ENCODE measurements around the gene ZNF770. TPM values are rescaled to one million over a fixed set of nuclear protein-coding genes. Genes with fewer than 3 reads are reported as not detected.
"Not testable (repeated sequence)": the region's sequence is repeated elsewhere in the genome, so short reads cannot be mapped to it uniquely, and the experiment has no call there.

The ZNF770 gene
- total and polyA plus RNA-seq, 2 donors (not counting 1 experiment from before 2014, with no cell fraction given) = 10.1 to 49.3 TPM

DNA sequence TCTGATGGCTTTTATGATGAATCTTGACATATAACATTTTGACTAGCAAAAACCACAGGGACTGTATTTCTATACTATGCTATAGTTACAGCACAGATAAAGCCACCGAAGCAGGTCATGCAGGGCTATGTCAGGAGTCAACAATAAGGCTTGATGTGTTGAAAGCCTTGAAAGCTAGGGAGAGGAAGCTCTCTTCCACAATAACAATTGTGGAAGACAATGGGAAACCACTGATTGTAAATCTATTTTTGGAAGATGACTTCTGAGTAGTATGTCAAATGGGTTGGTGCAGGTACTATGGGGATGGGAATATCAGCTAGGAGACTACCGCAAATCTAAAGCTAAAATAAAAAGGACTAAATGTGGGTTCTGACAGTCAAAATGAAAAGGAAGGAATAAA is 14.6 kb downstream of the ZNF770 start:
- H3K36me3 ChIP-seq (replicated peaks in 1 of 2; ENCODE audit: control extremely low read depth in 1 of 2, control insufficient read depth in 1 of 2, extremely low read depth in 1 of 2, insufficient read depth in 2 of 2, low read length in 1 of 2) = no peaks in the 10 kb centered on the region
- 100% methylated on average over 1 of the region's 2 CpGs for WGBS (ENCODE audit: insufficient coverage)
- H3K79me2 ChIP-seq (ENCODE audit: control insufficient read depth, insufficient read depth, low read length) = peaks cover 20% of the 10 kb centered on the region
- peaks cover 8 to 12% of the 10 kb centered on the region in 2 donors for H3K4me1 ChIP-seq (ENCODE audit: control insufficient read depth in 2 of 2, insufficient read depth in 2 of 2, low read length in 2 of 2)
- no peak overlapping the region for H2AFZ ChIP-seq (ENCODE audit: insufficient read depth, low read depth, low read length, poor library complexity, severe bottlenecking)
- TF ChIP-seq CTCF (IDR thresholded peaks at IDR 0.05) (no peak), EZH2 (IDR thresholded peaks at IDR 0.05; ENCODE audit: borderline replicate concordance, insufficient read depth, low read depth, low read length, poor library complexity, severe bottlenecking) (no peak)
- Mint-ChIP-seq H3K4me1 (peaks cover 15% of the 10 kb centered on the region), H3K27ac (peak overlapping the region; percentile 22), H3K27me3 (no peaks in the 10 kb centered on the region), H3K9me3 (ENCODE audit: insufficient read depth) (no peaks in the 10 kb centered on the region), H3K4me3 (no peak overlapping the region)
- H3K4me3 ChIP-seq (ENCODE audit: control extremely low read depth in 1 of 5, extremely low read depth in 1 of 5, insufficient read depth in 1 of 5, low read depth in 2 of 5, low read length in 4 of 5) = no peak overlapping the region
- no peak overlapping the region for H3K27ac ChIP-seq (ENCODE audit: low read length in 2 of 2)
- no peaks in the 10 kb centered on the region for H3K9me3 ChIP-seq (ENCODE audit: control extremely low read depth in 1 of 3, control insufficient read depth in 2 of 3, insufficient read depth in 1 of 3, low read length in 2 of 3)
- peaks cover 4% of the 10 kb centered on the region for H4K20me1 ChIP-seq (ENCODE audit: control insufficient read depth, insufficient read depth, low read length, poor library complexity, severe bottlenecking)
- ATAC-seq (ENCODE audit: low read depth) (no peak), DNase-seq (no peak)
- H3K9ac ChIP-seq (ENCODE audit: low read length) = no peak overlapping the region
- CTCF ChIA-PET = interaction anchor here (1.2 to 1.8 kb wide), 2 partner anchors 15 to 53 kb away, joined by 3 to 6 read pairs; partner anchors contain the start of gene ZNF770
- intact Hi-C loops (cut with micrococcal nuclease) = no loop called here
- H3K4me2 ChIP-seq (replicated peaks; ENCODE audit: low read depth, low read length, poor library complexity, severe bottlenecking) = no peak overlapping the region
- POLR2A ChIA-PET = no interaction called here
- H3K27me3 ChIP-seq (replicated peaks in 1 of 4; ENCODE audit: control extremely low read depth in 1 of 4, control insufficient read depth in 3 of 4, insufficient read depth in 4 of 4, low read length in 3 of 4) = no peaks in the 10 kb centered on the region

GRCh38 chr15:34970098-34970643 is 17.9 kb downstream of the ZNF770 start:
- Mint-ChIP-seq H3K4me1 (peaks cover 35% of the 10 kb centered on the region), H3K4me3 (peak overlapping the region; percentile 98), H3K27ac (peak overlapping the region; percentile 94)
- 67% methylated on average over 15 of the region's 21 CpGs for WGBS (ENCODE audit: insufficient coverage)
- ATAC-seq (ENCODE audit: low read depth); intact Hi-C loops (cut with micrococcal nuclease); H3K36me3 ChIP-seq (replicated peaks in 1 of 2; ENCODE audit: control extremely low read depth in 1 of 2, control insufficient read depth in 1 of 2, extremely low read depth in 1 of 2, insufficient read depth in 2 of 2, low read length in 1 of 2); H4K20me1 ChIP-seq (ENCODE audit: control insufficient read depth, insufficient read depth, low read length, poor library complexity, severe bottlenecking); H3K27me3 Mint-ChIP-seq; DNase-seq; H3K27me3 ChIP-seq (replicated peaks in 1 of 4; ENCODE audit: control extremely low read depth in 1 of 4, control insufficient read depth in 3 of 4, insufficient read depth in 4 of 4, low read length in 3 of 4); H3K9me3 ChIP-seq (ENCODE audit: control extremely low read depth in 1 of 3, control insufficient read depth in 2 of 3, insufficient read depth in 1 of 3, low read length in 2 of 3); H3K9me3 Mint-ChIP-seq (ENCODE audit: insufficient read depth): not testable (repeated sequence)
- H2AFZ ChIP-seq (ENCODE audit: insufficient read depth, low read depth, low read length, poor library complexity, severe bottlenecking) = peak overlapping the region; percentile 92
- peak overlapping the region; percentile 77 for H3K4me2 ChIP-seq (replicated peaks; ENCODE audit: low read depth, low read length, poor library complexity, severe bottlenecking)
- H3K4me3 ChIP-seq (ENCODE audit: control extremely low read depth in 1 of 5, extremely low read depth in 1 of 5, insufficient read depth in 1 of 5, low read depth in 2 of 5, low read length in 4 of 5) = peak overlapping the region in 4 of 5 experiments; percentile 70 to 93 (median 90)
- TF ChIP-seq CTCF (IDR thresholded peaks at IDR 0.05) = peak; percentile 24
- CTCF ChIA-PET = interaction anchor here (1.0 to 2.2 kb wide), 5 partner anchors 9 to 1609 kb away, joined by 3 to 37 read pairs (median 3); partner anchors contain the start of genes CDIN1 and ZNF770
- H3K9ac ChIP-seq (ENCODE audit: low read length) = peak overlapping the region; percentile 86
- H3K4me1 ChIP-seq (ENCODE audit: control insufficient read depth in 2 of 2, insufficient read depth in 2 of 2, low read length in 2 of 2) = peaks cover 14 to 17% of the 10 kb centered on the region in 2 donors
- POLR2A ChIA-PET = interaction anchor here (0.9 to 2.3 kb wide), 4 partner anchors 15 to 931 kb away, joined by 3 to 48 read pairs (median 6); partner anchors contain the start of genes AVEN and ZNF770
- peak overlapping the region in 1 of 2 donors; percentile 83 for H3K27ac ChIP-seq (ENCODE audit: low read length in 2 of 2)
- H3K79me2 ChIP-seq (ENCODE audit: control insufficient read depth, insufficient read depth, low read length) = peaks cover 50% of the 10 kb centered on the region

All from B cell (primary cell).